Right forelimb (tissue), 1 donor: Measurements from ENCODE around the gene TNFSF9.
"Not testable (repeated sequence)": the region's sequence is repeated elsewhere in the genome, so short reads cannot be mapped to it uniquely, and the experiment has no call there.

Experiments used
- DNase-seq: peaks from one replicate; pipeline ENCODE4 v3.0.0-alpha.2; 2018

TNFSF9 gene

GRCh38 chr19:6573350-6573749 lies 42.5 kb downstream of the TNFSF9 start:
- no peak for DNase-seq

GRCh38 chr19:6576869-6577475 lies 46.1 kb downstream of the TNFSF9 start:
- DNase-seq: no peak

GRCh38 chr19:6577476-6578125 lies 46.8 kb downstream of the TNFSF9 start:
- no peak for DNase-seq

GRCh38 chr19:6579450-6580178 lies 48.8 kb downstream of the TNFSF9 start:
- no peak for DNase-seq

- DNase-seq: no peak
Measured at GRCh38 chr19:6580313-6580712, 49.5 kb downstream of the TNFSF9 start.

- DNase-seq: not testable (repeated sequence)
Measured at GRCh38 chr19:6582515-6583484, 52.0 kb downstream of the TNFSF9 start.
